PC-9 (cell line): ENCODE results near the gene IFITM10. TPM values are rescaled to one million over a fixed set of nuclear protein-coding genes. Genes with fewer than 3 reads are reported as not detected.

Source experiments
- BruUV-seq: library from RNA; stranded (reverse); fragments of 400-500 nt; replicated peaks from 2 replicates; lab custom pipeline; 2021; lab: Mats Ljungman, UMichigan
- CTCF ChIA-PET: fragments of 300-600 bp; sonication (Branson Sonifier 250); formaldehyde crosslinking; loops from one replicate; lab custom pipeline; 2022; ENCODE audit warnings: antibody characterized with exemption; lab: Charles Lee
- POLR2A ChIA-PET: fragments of 300-600 bp; sonication (Branson Sonifier 250); formaldehyde crosslinking; loops from one replicate; lab custom pipeline; 2022; ENCODE audit warnings: antibody characterized with exemption; ENCODE audit not compliant: unreplicated experiment; lab: Charles Lee
- DNase-seq, 2 experiments: peaks; one replicate each; pipeline versions ENCODE4 v3.0.0 to v3.0.0-alpha.2; 2015 to 2022; ENCODE audit warnings: mixed read lengths in 1 of 2
- H2AFZ ChIP-seq: fragments of 200-600 bp; sonication (generic); 2 replicates; pipeline ENCODE4 v1.8.1; 2017; ENCODE audit warnings: antibody characterized with exemption
- H3F3A ChIP-seq: fragments of 200-600 bp; sonication (generic); 2 replicates; pipeline ENCODE4 v1.8.1; 2017; ENCODE audit warnings: antibody characterized with exemption, mild to moderate bottlenecking, low read depth; ENCODE audit not compliant: insufficient read depth
- H3K27ac ChIP-seq: fragments of 200-600 bp; sonication (generic); 2 replicates; pipeline ENCODE4 v1.6.1; 2016; ENCODE audit warnings: mixed run types
- H3K27me3 ChIP-seq: fragments of 200-600 bp; sonication (generic); 2 replicates; pipeline ENCODE4 v1.6.1; 2016; ENCODE audit warnings: low read depth, mixed run types; ENCODE audit not compliant: insufficient read depth
- H3K36me3 ChIP-seq: fragments of 200-600 bp; sonication (generic); 2 replicates; pipeline ENCODE4 v1.6.1; 2016; ENCODE audit warnings: low read depth, mixed run types
- H3K4me1 ChIP-seq: fragments of 200-600 bp; sonication (generic); replicated peaks from 2 replicates; pipeline ENCODE4 v1.6.1; 2016; ENCODE audit warnings: mixed run types; ENCODE audit not compliant: insufficient read depth
- H3K4me2 ChIP-seq: fragments of 200-600 bp; sonication (generic); 2 replicates; pipeline ENCODE4 v1.6.1; 2017; ENCODE audit warnings: mixed run types
- H3K4me3 ChIP-seq: fragments of 200-600 bp; sonication (generic); 2 replicates; pipeline ENCODE4 v1.6.1; 2016; ENCODE audit warnings: mixed run types
- H3K79me2 ChIP-seq: fragments of 200-600 bp; sonication (generic); 2 replicates; pipeline ENCODE4 v1.6.1; 2017; ENCODE audit warnings: low read depth, mixed run types
- H3K9me2 ChIP-seq: fragments of 200-600 bp; sonication (generic); 2 replicates; pipeline ENCODE4 v1.8.1; 2017; ENCODE audit warnings: mild to moderate bottlenecking; ENCODE audit not compliant: insufficient read depth
- H3K9me3 ChIP-seq: fragments of 200-600 bp; sonication (generic); 2 replicates; pipeline ENCODE4 v1.8.1; 2016; ENCODE audit warnings: low read depth; ENCODE audit not compliant: insufficient read depth
- H4K20me1 ChIP-seq: fragments of 200-600 bp; sonication (generic); 2 replicates; pipeline ENCODE4 v1.8.1; 2017; ENCODE audit not compliant: insufficient read depth
- EZH2 ChIP-seq: fragments of 200-600 bp; sonication (generic); IDR thresholded peaks from 2 replicates; pipeline ENCODE4 v1.8.0; 2017; ENCODE audit warnings: antibody characterized with exemption, low read depth
- intact Hi-C: fragments of 100-400 bp; cut with micrococcal nuclease; formaldehyde crosslinking; loops from one replicate; pipeline ENCODE4 v1.10.0; 2022; ENCODE audit not compliant: unreplicated experiment
- total RNA-seq: library from RNA; stranded (reverse); gene quantifications from 2 replicates; pipeline ENCODE4 v1.2.3, GENCODE V29; 2021
- TF ChIP-seq, protein P1 (sequence below): fragments of 200-600 bp; sonication (generic); conservative IDR thresholded peaks from 2 replicates; pipeline ENCODE4 v1.6.1; 2017; ENCODE audit warnings: mixed run types, antibody characterized with exemption, mild to moderate bottlenecking, moderate library complexity

Gene IFITM10
- total RNA-seq, 1 experiment from 2014 or later: 5.5 TPM

- H3K9me3 ChIP-seq: no peaks in the 10 kb centered on the region
- H3K27ac ChIP-seq: no peak overlapping the region
- no peak overlapping the region for H3K4me3 ChIP-seq
- no peaks in the 10 kb centered on the region for H3F3A ChIP-seq
- peaks cover 18% of the 10 kb centered on the region for H3K4me1 ChIP-seq
- no peak overlapping the region for H2AFZ ChIP-seq
- TF ChIP-seq, protein P1, sequence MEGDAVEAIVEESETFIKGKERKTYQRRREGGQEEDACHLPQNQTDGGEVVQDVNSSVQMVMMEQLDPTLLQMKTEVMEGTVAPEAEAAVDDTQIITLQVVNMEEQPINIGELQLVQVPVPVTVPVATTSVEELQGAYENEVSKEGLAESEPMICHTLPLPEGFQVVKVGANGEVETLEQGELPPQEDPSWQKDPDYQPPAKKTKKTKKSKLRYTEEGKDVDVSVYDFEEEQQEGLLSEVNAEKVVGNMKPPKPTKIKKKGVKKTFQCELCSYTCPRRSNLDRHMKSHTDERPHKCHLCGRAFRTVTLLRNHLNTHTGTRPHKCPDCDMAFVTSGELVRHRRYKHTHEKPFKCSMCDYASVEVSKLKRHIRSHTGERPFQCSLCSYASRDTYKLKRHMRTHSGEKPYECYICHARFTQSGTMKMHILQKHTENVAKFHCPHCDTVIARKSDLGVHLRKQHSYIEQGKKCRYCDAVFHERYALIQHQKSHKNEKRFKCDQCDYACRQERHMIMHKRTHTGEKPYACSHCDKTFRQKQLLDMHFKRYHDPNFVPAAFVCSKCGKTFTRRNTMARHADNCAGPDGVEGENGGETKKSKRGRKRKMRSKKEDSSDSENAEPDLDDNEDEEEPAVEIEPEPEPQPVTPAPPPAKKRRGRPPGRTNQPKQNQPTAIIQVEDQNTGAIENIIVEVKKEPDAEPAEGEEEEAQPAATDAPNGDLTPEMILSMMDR: no peak
- no peak for TF ChIP-seq EZH2
- POLR2A ChIA-PET: no interaction called here
- no peak for DNase-seq
- H3K4me2 ChIP-seq: no peak overlapping the region
- no TSS peak for BruUV-seq
- no peaks in the 10 kb centered on the region for H3K79me2 ChIP-seq
- intact Hi-C loops: no loop called here
- CTCF ChIA-PET: no interaction called here
- H3K9me2 ChIP-seq: no peaks in the 10 kb centered on the region
- no peaks in the 10 kb centered on the region for H3K36me3 ChIP-seq
- no peaks in the 10 kb centered on the region for H3K27me3 ChIP-seq
- no peaks in the 10 kb centered on the region for H4K20me1 ChIP-seq
These were observed 36.1 kb upstream of the IFITM10 start for GRCh38 chr11:1786466-1786865.

- BruUV-seq: no TSS peak
- Histone ChIP-seq H2AFZ (no peak overlapping the region), H3K9me3 (no peaks in the 10 kb centered on the region), H3K4me2 (no peak overlapping the region), H4K20me1 (no peaks in the 10 kb centered on the region), H3K4me3 (no peak overlapping the region), H3K27me3 (no peaks in the 10 kb centered on the region), H3K79me2 (no peaks in the 10 kb centered on the region), H3K9me2 (no peaks in the 10 kb centered on the region), H3K36me3 (no peaks in the 10 kb centered on the region), H3K4me1 (peaks cover 18% of the 10 kb centered on the region), H3K27ac (no peak overlapping the region), H3F3A (no peaks in the 10 kb centered on the region)
- ChIA-PET POLR2A (no interaction called here), CTCF (no interaction called here)
- no peak for DNase-seq
- no peak for TF ChIP-seq EZH2
- TF ChIP-seq, protein P1: no peak
- intact Hi-C loops: no loop called here
These were observed 35.5 kb upstream of the IFITM10 start for GRCh38 chr11:1785749-1786413.

- POLR2A ChIA-PET: no interaction called here
- Histone ChIP-seq H3K36me3 (no peaks in the 10 kb centered on the region), H3K4me2 (no peak overlapping the region), H3K27ac (no peak overlapping the region), H3K4me3 (no peak overlapping the region), H3K79me2 (no peaks in the 10 kb centered on the region), H2AFZ (no peak overlapping the region), H3K9me2 (no peaks in the 10 kb centered on the region), H4K20me1 (no peaks in the 10 kb centered on the region), H3F3A (no peaks in the 10 kb centered on the region), H3K27me3 (no peaks in the 10 kb centered on the region), H3K4me1 (peaks cover 18% of the 10 kb centered on the region), H3K9me3 (no peaks in the 10 kb centered on the region)
- no peak for DNase-seq
- TF ChIP-seq EZH2: no peak
- TF ChIP-seq, protein P1: no peak
- intact Hi-C loops: no loop called here
- CTCF ChIA-PET: no interaction called here
- no TSS peak for BruUV-seq
These were observed 34.6 kb upstream of the IFITM10 start for GRCh38 chr11:1784761-1785650.
